GM10266 (cell line): ENCODE measurements around the gene RMND5B.

ENCODE experiments used
- DNase-seq: peaks from one replicate; pipeline ENCODE4 v3.0.0; 2012; ENCODE audit errors: extremely low spot score
- CTCF ChIP-seq: IDR thresholded peaks from 2 replicates; pipeline ENCODE4 v1.5.1; 2012; ENCODE audit warnings: mild to moderate bottlenecking, low read depth; ENCODE audit not compliant: control insufficient read depth, insufficient read depth; ENCODE audit errors: missing control alignments

The RMND5B gene

GRCh38 chr5:178199581-178200434 lies 69.0 kb downstream of the RMND5B start:
- TF ChIP-seq CTCF, result no peak
- no peak for DNase-seq
